Muscle of arm (tissue), 12 donors: ENCODE data around the gene UST. TPM values are rescaled to one million over a fixed set of nuclear protein-coding genes. Genes with fewer than 3 reads are reported as not detected.

Source experiments
- DNase-seq: peaks from one replicate; pipeline ENCODE4 v3.0.0-alpha.2; 2013
- polyA plus RNA-seq, 12 donors: library from polyadenylated mRNA; unstranded; fragments of 120-200 nt; gene quantifications; one replicate each; pipeline ENCODE4 v1.2.1, GENCODE V29; 2013; ENCODE audit not compliant: insufficient read length in 12 of 12

The UST gene
- polyA plus RNA-seq, 12 donors = 5.8 to 20.4 (median 8.4) TPM; not detected in 1

GRCh38 chr6:148799647-148800046, 52.8 kb downstream of the UST start:
- no peak for DNase-seq

- DNase-seq = no peak
These were observed 53.7 kb downstream of the UST start for GRCh38 chr6:148800536-148800935.

GRCh38 chr6:148803979-148804378, 57.1 kb downstream of the UST start:
- DNase-seq = no peak

- DNase-seq = no peak
These were observed 58.9 kb downstream of the UST start for GRCh38 chr6:148805777-148806176.

GRCh38 chr6:148807784-148808183, 61.0 kb downstream of the UST start:
- DNase-seq = no peak

- no peak for DNase-seq
These were observed 62.0 kb downstream of the UST start for GRCh38 chr6:148808786-148809304.

GRCh38 chr6:148811459-148811858, 64.6 kb downstream of the UST start:
- no peak for DNase-seq

GRCh38 chr6:148814082-148814790, 67.4 kb downstream of the UST start:
- no peak for DNase-seq

GRCh38 chr6:148814869-148815268, 68.0 kb downstream of the UST start:
- no peak for DNase-seq

- no peak for DNase-seq
These were observed 69.3 kb downstream of the UST start for GRCh38 chr6:148816117-148816516.

GRCh38 chr6:148817689-148818088, 70.9 kb downstream of the UST start:
- no peak for DNase-seq

- no peak for DNase-seq
These were observed 72.2 kb downstream of the UST start for GRCh38 chr6:148818939-148819575.

GRCh38 chr6:148819852-148820251, 73.0 kb downstream of the UST start:
- no peak for DNase-seq

- no peak for DNase-seq
These were observed 76.0 kb downstream of the UST start for GRCh38 chr6:148822819-148823218.

- no peak for DNase-seq
These were observed 77.5 kb downstream of the UST start for GRCh38 chr6:148824291-148824690.

- no peak for DNase-seq
These were observed 78.1 kb downstream of the UST start for GRCh38 chr6:148824960-148825359.

- no peak for DNase-seq
These were observed 78.7 kb downstream of the UST start for GRCh38 chr6:148825492-148825891.

- no peak for DNase-seq
These were observed 80.7 kb downstream of the UST start for GRCh38 chr6:148827416-148828045.

GRCh38 chr6:148828047-148828446, 81.2 kb downstream of the UST start:
- DNase-seq = no peak

- no peak for DNase-seq
These were observed 82.7 kb downstream of the UST start for GRCh38 chr6:148829415-148830101.

- DNase-seq = no peak
These were observed 83.8 kb downstream of the UST start for GRCh38 chr6:148830614-148831013.

GRCh38 chr6:148831064-148831463, 84.2 kb downstream of the UST start:
- DNase-seq = no peak
